GM18861 (cell line): ENCODE measurements around the gene LCAT.

Experiments used
- ATAC-seq: cut with Tn5 transposase; IDR thresholded peaks from one replicate; pipeline ENCODE4 v1.9.1; 2021; ENCODE audit not compliant: unreplicated experiment

Gene LCAT

GRCh38 chr16:67934306-67935100 lies 9.4 kb downstream of the LCAT start:
- ATAC-seq = no peak

GRCh38 chr16:67933805-67934204 lies 10.1 kb downstream of the LCAT start:
- ATAC-seq = no peak

GRCh38 chr16:67932462-67932840 lies 11.5 kb downstream of the LCAT start:
- ATAC-seq = no peak

- no peak for ATAC-seq
Measured at GRCh38 chr16:67931712-67932461, 12.0 kb downstream of the LCAT start, which contains the start of gene CTRL. Gene CTRL (minus strand): TSS chr16:67931862. CDS start chr16:67931852, 10 bp downstream.

GRCh38 chr16:67930678-67931211 lies 13.2 kb downstream of the LCAT start:
- no peak for ATAC-seq

GRCh38 chr16:67930191-67930590 lies 13.7 kb downstream of the LCAT start:
- no peak for ATAC-seq

- ATAC-seq = no peak
Measured at GRCh38 chr16:67928561-67929364, 15.2 kb downstream of the LCAT start.

- no peak for ATAC-seq
Measured at GRCh38 chr16:67928147-67928546, 15.8 kb downstream of the LCAT start.

GRCh38 chr16:67927131-67927941 lies 16.6 kb downstream of the LCAT start:
- ATAC-seq = no peak

GRCh38 chr16:67926181-67926750 lies 17.7 kb downstream of the LCAT start:
- no peak for ATAC-seq

GRCh38 chr16:67924140-67924906 lies 19.6 kb downstream of the LCAT start:
- no peak for ATAC-seq

GRCh38 chr16:67923414-67924116 lies 20.4 kb downstream of the LCAT start:
- ATAC-seq = no peak

- ATAC-seq = no peak
Measured at GRCh38 chr16:67922740-67923139, 21.2 kb downstream of the LCAT start.

GRCh38 chr16:67922221-67922620 lies 21.7 kb downstream of the LCAT start:
- no peak for ATAC-seq

GRCh38 chr16:67919622-67920221 lies 24.2 kb downstream of the LCAT start:
- no peak for ATAC-seq

- no peak for ATAC-seq
Measured at GRCh38 chr16:67917852-67918236, 26.1 kb downstream of the LCAT start.

- ATAC-seq = no peak
Measured at GRCh38 chr16:67917140-67917851, 26.6 kb downstream of the LCAT start.
